Measurements from ENCODE around the gene ELAPOR2. TPM values are rescaled to one million over a fixed set of nuclear protein-coding genes. Genes with fewer than 3 reads are reported as not detected.

ELAPOR2 gene, protein sequence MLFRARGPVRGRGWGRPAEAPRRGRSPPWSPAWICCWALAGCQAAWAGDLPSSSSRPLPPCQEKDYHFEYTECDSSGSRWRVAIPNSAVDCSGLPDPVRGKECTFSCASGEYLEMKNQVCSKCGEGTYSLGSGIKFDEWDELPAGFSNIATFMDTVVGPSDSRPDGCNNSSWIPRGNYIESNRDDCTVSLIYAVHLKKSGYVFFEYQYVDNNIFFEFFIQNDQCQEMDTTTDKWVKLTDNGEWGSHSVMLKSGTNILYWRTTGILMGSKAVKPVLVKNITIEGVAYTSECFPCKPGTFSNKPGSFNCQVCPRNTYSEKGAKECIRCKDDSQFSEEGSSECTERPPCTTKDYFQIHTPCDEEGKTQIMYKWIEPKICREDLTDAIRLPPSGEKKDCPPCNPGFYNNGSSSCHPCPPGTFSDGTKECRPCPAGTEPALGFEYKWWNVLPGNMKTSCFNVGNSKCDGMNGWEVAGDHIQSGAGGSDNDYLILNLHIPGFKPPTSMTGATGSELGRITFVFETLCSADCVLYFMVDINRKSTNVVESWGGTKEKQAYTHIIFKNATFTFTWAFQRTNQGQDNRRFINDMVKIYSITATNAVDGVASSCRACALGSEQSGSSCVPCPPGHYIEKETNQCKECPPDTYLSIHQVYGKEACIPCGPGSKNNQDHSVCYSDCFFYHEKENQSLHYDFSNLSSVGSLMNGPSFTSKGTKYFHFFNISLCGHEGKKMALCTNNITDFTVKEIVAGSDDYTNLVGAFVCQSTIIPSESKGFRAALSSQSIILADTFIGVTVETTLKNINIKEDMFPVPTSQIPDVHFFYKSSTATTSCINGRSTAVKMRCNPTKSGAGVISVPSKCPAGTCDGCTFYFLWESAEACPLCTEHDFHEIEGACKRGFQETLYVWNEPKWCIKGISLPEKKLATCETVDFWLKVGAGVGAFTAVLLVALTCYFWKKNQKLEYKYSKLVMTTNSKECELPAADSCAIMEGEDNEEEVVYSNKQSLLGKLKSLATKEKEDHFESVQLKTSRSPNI
- total RNA-seq: 5.6 and 6.7 TPM in 2 replicates

DNA sequence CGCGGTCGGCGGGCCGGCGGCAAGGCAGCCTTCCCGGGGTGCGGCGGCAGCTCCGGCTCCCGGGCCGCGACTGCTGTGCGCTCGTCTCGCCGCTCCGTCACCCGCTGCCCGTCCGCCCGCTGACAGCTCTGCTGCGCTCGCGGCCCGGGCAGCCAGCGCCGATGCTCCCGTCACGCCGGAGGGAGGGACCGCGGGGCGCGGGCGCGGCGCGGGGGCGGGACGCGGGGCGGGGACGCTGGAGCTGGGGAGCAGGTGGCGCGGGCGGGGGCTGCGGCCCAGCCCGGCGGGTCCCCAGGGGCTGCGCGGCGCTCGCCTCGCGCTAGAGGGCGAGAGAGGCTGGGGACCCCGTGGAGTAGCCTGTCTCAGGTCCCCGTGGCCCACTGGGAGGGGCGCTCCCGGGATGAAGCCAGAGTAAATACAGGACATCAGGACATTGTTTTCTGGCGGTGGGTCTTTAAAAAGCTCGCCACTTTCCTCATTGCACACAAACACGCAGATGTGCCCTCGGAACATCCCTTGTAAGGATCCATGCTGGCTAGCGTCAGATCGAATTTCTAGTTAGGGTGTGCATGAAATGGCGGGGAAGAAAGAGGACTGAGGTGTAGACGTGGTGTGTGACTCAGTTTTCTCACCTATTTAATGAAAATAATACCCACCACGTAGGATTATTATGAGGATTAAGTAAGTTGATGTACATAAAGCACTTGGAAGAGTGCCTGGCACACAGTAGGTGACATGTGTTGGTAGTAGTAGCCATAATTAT, at the start of gene ELAPOR2:
Gene ELAPOR2 (minus strand): TSS at position 130 of the 763 bp plus-strand sequence. CDS start 141 bp downstream, outside the sequence.

Other genes with a start within 250 kb of the ELAPOR2 start
- 59.4 and 98.2 TPM in 2 replicates for gene DMTF1, start 92.8 kb upstream of the ELAPOR2 start, total RNA-seq
- gene TMEM243, start 160.1 kb upstream of the ELAPOR2 start, total RNA-seq: 32.4 and 44.5 TPM in 2 replicates

Measured in hair follicle dermal papilla cell (primary cell).